Keratinocyte (primary cell): ENCODE data around the gene LFNG. TPM values are rescaled to one million over a fixed set of nuclear protein-coding genes. Genes with fewer than 3 reads are reported as not detected.

Experiments used
- DNase-seq: peaks from one replicate; pipeline ENCODE4 v3.0.0-alpha.2; 2011; ENCODE audit warnings: low read depth, missing footprints, low spot score
- FAIRE-seq: peaks from 2 replicates; lab custom pipeline; 2011; peaks lifted over from hg19 to GRCh38; lab: Jason Lieb, UNC
- H2AFZ ChIP-seq: 2 replicates; pipeline ENCODE4 v1.6.0; 2012; ENCODE audit warnings: low read length, control low read depth, inconsistent platforms; ENCODE audit not compliant: control insufficient read depth
- H3K27ac ChIP-seq: 2 replicates; pipeline ENCODE4 v1.5.1; 2011; ENCODE audit warnings: low read length; ENCODE audit not compliant: control insufficient read depth, insufficient read depth
- H3K27me3 ChIP-seq: 3 replicates; pipeline ENCODE4 v1.6.0; 2011; ENCODE audit warnings: low read length; ENCODE audit not compliant: control insufficient read depth, insufficient read depth; ENCODE audit errors: extremely low read depth
- H3K36me3 ChIP-seq, 2 experiments: 2 replicates in 1 of 2; 3 replicates in 1 of 2; pipeline ENCODE4 v1.5.1; 2011; ENCODE audit warnings: low read length in 2 of 2, mild to moderate bottlenecking in 1 of 2; ENCODE audit not compliant: control insufficient read depth in 2 of 2, insufficient read depth in 2 of 2; ENCODE audit errors: extremely low read depth in 1 of 2
- H3K4me1 ChIP-seq: 3 replicates; pipeline ENCODE4 v1.5.1; 2011; ENCODE audit warnings: low read length; ENCODE audit not compliant: control insufficient read depth, insufficient read depth; ENCODE audit errors: extremely low read depth
- H3K4me2 ChIP-seq: 3 replicates; pipeline ENCODE4 v1.6.0; 2011; ENCODE audit warnings: low read depth, low read length; ENCODE audit not compliant: control insufficient read depth, insufficient read depth; ENCODE audit errors: extremely low read depth
- H3K4me3 ChIP-seq, 3 experiments: fragments of 200-600 bp in 1 of 3; sonication (generic) in 1 of 3; 2 replicates in 2 of 3; 3 replicates in 1 of 3; pipeline ENCODE4 v1.5.1; 2011 to 2016; ENCODE audit warnings: low read length in 3 of 3, mild to moderate bottlenecking in 3 of 3, control low read depth in 2 of 3, inconsistent platforms in 1 of 3, low read depth in 1 of 3, mixed read lengths in 1 of 3, mixed run types in 1 of 3, moderate library complexity in 1 of 3; ENCODE audit not compliant: control insufficient read depth in 2 of 3, insufficient read depth in 2 of 3; ENCODE audit errors: extremely low read depth in 1 of 3
- H3K79me2 ChIP-seq: 2 replicates; pipeline ENCODE4 v1.6.0; 2012; ENCODE audit warnings: low read length; ENCODE audit not compliant: control insufficient read depth, insufficient read depth
- H3K9ac ChIP-seq: 3 replicates; pipeline ENCODE4 v1.6.0; 2011; ENCODE audit warnings: low read length; ENCODE audit not compliant: control insufficient read depth, insufficient read depth; ENCODE audit errors: extremely low read depth
- H3K9me1 ChIP-seq: 3 replicates; pipeline ENCODE4 v1.6.0; 2011; ENCODE audit warnings: low read length; ENCODE audit not compliant: control insufficient read depth, insufficient read depth; ENCODE audit errors: extremely low read depth
- H3K9me3 ChIP-seq: 2 replicates; pipeline ENCODE4 v1.5.1; 2012; ENCODE audit warnings: low read depth, low read length; ENCODE audit not compliant: control insufficient read depth
- H4K20me1 ChIP-seq: 3 replicates; pipeline ENCODE4 v1.6.0; 2011; ENCODE audit warnings: low read length; ENCODE audit not compliant: control insufficient read depth, insufficient read depth; ENCODE audit errors: extremely low read depth
- CTCF ChIP-seq, 3 experiments: IDR thresholded peaks in 1 of 3; conservative IDR thresholded peaks in 1 of 3; optimal IDR thresholded peaks in 1 of 3; 2 replicates in 2 of 3; 3 replicates in 1 of 3; pipeline versions ENCODE3 to v1.5.1; 2011; ENCODE audit warnings: low read length in 3 of 3, mild to moderate bottlenecking in 3 of 3, moderate library complexity in 2 of 3, control low read depth in 1 of 3, inconsistent platforms in 1 of 3; ENCODE audit not compliant: insufficient read depth in 2 of 3; ENCODE audit errors: extremely low read depth in 1 of 3
- EZH2 ChIP-seq: IDR thresholded peaks from one replicate; pipeline ENCODE4 v1.6.1; 2012; ENCODE audit warnings: inconsistent platforms, mild to moderate bottlenecking, low read length, moderate library complexity
- dilution Hi-C: fragments of 300-500 bp; cut with MboI; formaldehyde crosslinking; loops from one replicate; pipeline ENCODE4 v1.7.0; 2020; ENCODE audit warnings: low sequenced_read_pairs; ENCODE audit not compliant: extremely low pct_ligation_motif_present
- polyA plus RNA-seq, 5 experiments: library from polyadenylated mRNA; depleted of rRNA in 3 of 5; stranded (reverse) in 3 of 5; stranded (forward) in 1 of 5; unstranded in 1 of 5; fragments of >200 nt; gene quantifications; 1 replicate in 1 of 5; 2 replicates in 3 of 5; 3 replicates in 1 of 5; pipeline versions ENCODE4 v1.2.1 to v1.2.3, GENCODE V29; 2011 to 2012; ENCODE audit warnings: missing spikeins in 2 of 5, low read depth in 1 of 5, low replicate concordance in 1 of 5

Gene LFNG
- polyA plus RNA-seq, 1 donor (not counting 4 experiments of a cell fraction or from before 2014, with no cell fraction given) = 17.7 TPM

DNA sequence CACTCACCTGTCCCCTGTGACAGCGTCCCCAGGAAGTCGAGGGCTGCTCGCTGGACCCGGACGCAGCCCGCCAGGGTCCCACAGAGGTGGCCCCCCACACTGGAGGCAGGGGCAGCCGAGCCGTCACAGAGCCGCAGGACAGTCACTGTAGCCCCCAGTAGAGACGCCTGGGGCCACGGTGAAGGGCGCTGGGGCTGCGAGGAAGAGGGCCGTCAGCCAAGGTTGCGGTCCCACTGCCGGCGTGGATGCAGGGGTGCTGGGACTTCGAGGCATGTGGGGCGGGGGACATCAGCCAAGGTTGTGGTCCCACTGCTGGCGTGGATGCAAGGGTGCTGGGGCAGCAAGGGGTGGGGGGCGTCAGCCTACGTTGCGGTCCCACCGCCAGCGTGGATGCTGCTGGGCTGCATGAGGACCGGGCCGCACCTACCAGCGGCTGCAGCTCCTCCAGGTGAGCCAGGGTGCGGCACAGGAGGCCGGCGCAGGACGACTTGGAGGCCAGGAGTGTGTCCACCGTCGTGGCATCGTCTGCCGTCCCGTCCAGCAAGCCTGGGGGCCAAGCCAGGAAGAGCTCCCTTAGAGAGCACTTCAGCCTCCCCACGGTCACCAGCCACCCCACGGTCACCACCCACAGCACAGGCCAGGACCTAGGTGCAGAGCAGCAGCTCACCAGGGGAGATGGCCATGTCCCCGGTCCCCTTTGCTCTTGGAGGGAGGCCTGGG lies 21.9 kb downstream of the LFNG start:
- H3K4me1 ChIP-seq = no peaks in the 10 kb centered on the region
- no peak overlapping the region for H3K27ac ChIP-seq
- H3K9ac ChIP-seq = no peak overlapping the region
- H3K9me3 ChIP-seq = no peaks in the 10 kb centered on the region
- dilution Hi-C loops = no loop called here
- H3K4me2 ChIP-seq = no peak overlapping the region
- no peak for FAIRE-seq
- H3K36me3 ChIP-seq = peaks cover 24 to 28% of the 10 kb centered on the region in 2 experiments
- H3K9me1 ChIP-seq = no peaks in the 10 kb centered on the region
- H2AFZ ChIP-seq = no peak overlapping the region
- DNase-seq = no peak
- H3K27me3 ChIP-seq = no peaks in the 10 kb centered on the region
- H3K4me3 ChIP-seq = no peak overlapping the region
- no peak for TF ChIP-seq EZH2
- TF ChIP-seq CTCF (optimal IDR thresholded peaks at IDR 0.05 in 1 of 3, IDR thresholded peaks at IDR 0.05 in 1 of 3, conservative IDR thresholded peaks at IDR 0.05 in 1 of 3; ENCODE audit: extremely low read depth in 1 of 3, insufficient read depth in 2 of 3, low read length in 3 of 3) = no peak
- H3K79me2 ChIP-seq = no peaks in the 10 kb centered on the region
- H4K20me1 ChIP-seq = no peaks in the 10 kb centered on the region

- FAIRE-seq = no peak
- Histone ChIP-seq H4K20me1 (no peaks in the 10 kb centered on the region), H3K4me2 (no peak overlapping the region), H2AFZ (no peak overlapping the region), H3K9ac (no peak overlapping the region), H3K27ac (no peak overlapping the region), H3K9me1 (no peaks in the 10 kb centered on the region), H3K4me1 (no peaks in the 10 kb centered on the region), H3K79me2 (no peaks in the 10 kb centered on the region), H3K4me3 (no peak overlapping the region), H3K9me3 (no peaks in the 10 kb centered on the region), H3K27me3 (no peaks in the 10 kb centered on the region), H3K36me3 (peaks cover 24 to 32% of the 10 kb centered on the region in 2 experiments)
- no peak for DNase-seq
- dilution Hi-C loops = no loop called here
- no peak for TF ChIP-seq EZH2
- TF ChIP-seq CTCF (optimal IDR thresholded peaks at IDR 0.05 in 1 of 3, IDR thresholded peaks at IDR 0.05 in 1 of 3, conservative IDR thresholded peaks at IDR 0.05 in 1 of 3; ENCODE audit: extremely low read depth in 1 of 3, insufficient read depth in 2 of 3, low read length in 3 of 3) = no peak
These were observed 22.7 kb downstream of the LFNG start for GRCh38 chr7:2542011-2542915.
